ENCODE measurements around the gene CCDC127. TPM values are rescaled to one million over a fixed set of nuclear protein-coding genes. Genes with fewer than 3 reads are reported as not detected.

Gene CCDC127
- total and polyA plus RNA-seq, 2 donors (not counting 3 experiments of a cell fraction or from before 2014, with no cell fraction given), result 3.4 to 6.3 TPM

DNA sequence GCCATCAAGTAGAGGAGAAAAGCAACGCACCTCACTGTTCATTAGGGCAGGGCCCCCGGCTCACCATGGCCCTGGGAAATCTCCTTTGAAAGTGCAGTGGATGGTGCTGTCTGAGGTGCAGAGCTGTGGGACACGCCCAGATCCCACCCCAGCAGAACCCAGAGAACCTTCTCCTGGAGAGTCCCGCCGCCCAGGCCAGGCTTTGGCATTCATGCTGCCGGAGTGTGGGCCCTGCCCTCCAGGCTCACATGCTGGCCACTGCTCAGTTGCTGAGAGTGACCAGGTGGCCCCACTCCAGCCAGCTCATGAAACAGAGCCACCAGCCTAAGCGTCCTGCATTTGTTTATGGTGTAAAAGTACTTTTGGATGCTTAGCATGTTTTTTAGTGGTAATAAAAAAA is 50.4 kb downstream of the CCDC127 start:
- H3K9me3 ChIP-seq (replicated peaks; ENCODE audit: control insufficient read depth, insufficient read depth, low read length), result no peaks in the 10 kb centered on the region
- CTCF ChIA-PET, result no interaction called here
- TF ChIP-seq MAX (IDR thresholded peaks at IDR 0.05; ENCODE audit: insufficient read depth, insufficient read length) (no peak), GATA2 (IDR thresholded peaks at IDR 0.05; ENCODE audit: insufficient read depth, insufficient read length, low read depth, low read length) (no peak), POLR2AphosphoS5 (IDR thresholded peaks at IDR 0.05; ENCODE audit: insufficient read depth, low read depth, low read length) (no peak), EZH2 (IDR thresholded peaks at IDR 0.05; ENCODE audit: borderline replicate concordance, low read depth, low read length, severe bottlenecking) (no peak), MYC (IDR thresholded peaks at IDR 0.05; ENCODE audit: low read depth, low read length) (no peak), POLR2A (IDR thresholded peaks at IDR 0.05; ENCODE audit: low read depth, low read length) (no peak), JUN (IDR thresholded peaks at IDR 0.05; ENCODE audit: borderline replicate concordance, insufficient read depth, insufficient read length, low read depth) (no peak), FOS (IDR thresholded peaks at IDR 0.05; ENCODE audit: borderline replicate concordance, insufficient read depth, low read length) (no peak)
- TF ChIP-seq, protein P1, sequence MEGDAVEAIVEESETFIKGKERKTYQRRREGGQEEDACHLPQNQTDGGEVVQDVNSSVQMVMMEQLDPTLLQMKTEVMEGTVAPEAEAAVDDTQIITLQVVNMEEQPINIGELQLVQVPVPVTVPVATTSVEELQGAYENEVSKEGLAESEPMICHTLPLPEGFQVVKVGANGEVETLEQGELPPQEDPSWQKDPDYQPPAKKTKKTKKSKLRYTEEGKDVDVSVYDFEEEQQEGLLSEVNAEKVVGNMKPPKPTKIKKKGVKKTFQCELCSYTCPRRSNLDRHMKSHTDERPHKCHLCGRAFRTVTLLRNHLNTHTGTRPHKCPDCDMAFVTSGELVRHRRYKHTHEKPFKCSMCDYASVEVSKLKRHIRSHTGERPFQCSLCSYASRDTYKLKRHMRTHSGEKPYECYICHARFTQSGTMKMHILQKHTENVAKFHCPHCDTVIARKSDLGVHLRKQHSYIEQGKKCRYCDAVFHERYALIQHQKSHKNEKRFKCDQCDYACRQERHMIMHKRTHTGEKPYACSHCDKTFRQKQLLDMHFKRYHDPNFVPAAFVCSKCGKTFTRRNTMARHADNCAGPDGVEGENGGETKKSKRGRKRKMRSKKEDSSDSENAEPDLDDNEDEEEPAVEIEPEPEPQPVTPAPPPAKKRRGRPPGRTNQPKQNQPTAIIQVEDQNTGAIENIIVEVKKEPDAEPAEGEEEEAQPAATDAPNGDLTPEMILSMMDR (IDR thresholded peaks at IDR 0.05; ENCODE audit: extremely low read depth in 1 of 2, insufficient read depth in 1 of 2, low read depth in 1 of 2, low read length in 2 of 2), result no peak
- dilution Hi-C loops (cut with MboI; ENCODE audit: extremely low pct_ligation_motif_present, low sequenced_read_pairs), result no loop called here
- H3K9me1 ChIP-seq (replicated peaks; ENCODE audit: control insufficient read depth, extremely low read depth, insufficient read depth, low read length), result no peaks in the 10 kb centered on the region
- no peaks in the 10 kb centered on the region for H3K27me3 ChIP-seq (ENCODE audit: control insufficient read depth in 2 of 2, insufficient read depth in 2 of 2, low read length in 2 of 2)
- H2AFZ ChIP-seq (ENCODE audit: low read depth, low read length), result no peak overlapping the region
- H3K79me2 ChIP-seq (ENCODE audit: control insufficient read depth, insufficient read depth, low read length), result no peaks in the 10 kb centered on the region
- intact Hi-C loops (cut with micrococcal nuclease), result no loop called here
- no peak overlapping the region for H3K27ac ChIP-seq (ENCODE audit: insufficient read depth, low read depth, low read length)
- no peak overlapping the region for H3K9ac ChIP-seq (replicated peaks; ENCODE audit: extremely low read depth, insufficient read depth, low read length)
- no TSS peak for BruUV-seq (replicated peaks)
- DNase-seq (ENCODE audit: low read depth, low spot score) (no peak), FAIRE-seq (no peak)
- no peaks in the 10 kb centered on the region for H3K36me3 ChIP-seq (ENCODE audit: control insufficient read depth in 2 of 2, extremely low read depth in 1 of 2, insufficient read depth in 2 of 2, low read length in 2 of 2)
- H3K4me1 ChIP-seq (ENCODE audit: control insufficient read depth, extremely low read depth, insufficient read depth, low read length), result no peaks in the 10 kb centered on the region
- POLR2A ChIA-PET, result no interaction called here
- no peaks in the 10 kb centered on the region for H4K20me1 ChIP-seq (replicated peaks; ENCODE audit: control insufficient read depth, extremely low read depth, insufficient read depth, low read length)
- H3K4me3 ChIP-seq (replicated peaks in 1 of 3; ENCODE audit: insufficient read depth in 1 of 3, low read depth in 1 of 3, low read length in 3 of 3), result no peak overlapping the region
- no peak overlapping the region for H3K4me2 ChIP-seq (ENCODE audit: insufficient read depth, low read length)

Data from endothelial cell of umbilical vein (primary cell).